GM21786 (cell line): ENCODE measurements around the gene WBP2NL.

ENCODE experiments used
- ATAC-seq: cut with Tn5 transposase; IDR thresholded peaks from one replicate; pipeline ENCODE4 v1.9.1; 2021; ENCODE audit not compliant: unreplicated experiment

The WBP2NL gene

DNA sequence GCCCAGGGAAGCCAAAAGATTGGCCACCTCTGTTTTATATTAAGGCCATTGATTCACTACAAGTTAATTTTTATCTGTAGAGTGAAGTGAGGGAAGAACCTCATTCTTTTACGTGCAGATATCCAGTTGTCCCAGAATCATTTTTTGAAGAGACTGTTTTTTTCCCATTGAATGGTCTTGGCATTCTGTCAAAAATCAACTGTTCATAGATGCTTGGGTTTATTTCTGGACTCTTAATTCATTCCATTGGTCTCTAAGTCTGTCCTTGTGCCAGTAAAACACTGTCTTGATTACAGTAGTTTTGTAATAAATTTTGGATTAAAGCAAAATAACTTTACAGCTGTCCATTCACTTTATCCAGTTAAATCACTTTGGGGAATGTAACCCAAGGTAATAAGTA lies 26.8 kb downstream of the WBP2NL start:
- ATAC-seq: no peak

DNA sequence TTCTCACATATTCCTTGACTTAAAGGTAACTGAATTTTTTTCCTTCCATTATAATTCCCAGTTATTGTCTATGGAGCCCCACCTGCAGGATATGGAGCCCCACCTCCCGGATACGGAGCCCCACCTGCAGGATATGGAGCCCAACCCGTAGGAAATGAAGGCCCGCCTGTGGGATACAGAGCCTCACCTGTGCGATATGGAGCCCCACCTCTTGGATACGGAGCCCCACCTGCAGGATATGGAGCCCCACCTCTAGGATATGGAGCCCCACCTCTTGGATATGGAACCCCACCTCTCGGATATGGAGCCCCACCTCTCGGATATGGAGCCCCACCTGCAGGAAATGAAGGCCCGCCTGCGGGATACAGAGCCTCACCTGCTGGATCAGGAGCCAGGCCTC lies 28.1 kb downstream of the WBP2NL start:
- no peak for ATAC-seq

GRCh38 chr22:42033263-42034181 lies 34.9 kb downstream of the WBP2NL start:
- no peak for ATAC-seq

DNA sequence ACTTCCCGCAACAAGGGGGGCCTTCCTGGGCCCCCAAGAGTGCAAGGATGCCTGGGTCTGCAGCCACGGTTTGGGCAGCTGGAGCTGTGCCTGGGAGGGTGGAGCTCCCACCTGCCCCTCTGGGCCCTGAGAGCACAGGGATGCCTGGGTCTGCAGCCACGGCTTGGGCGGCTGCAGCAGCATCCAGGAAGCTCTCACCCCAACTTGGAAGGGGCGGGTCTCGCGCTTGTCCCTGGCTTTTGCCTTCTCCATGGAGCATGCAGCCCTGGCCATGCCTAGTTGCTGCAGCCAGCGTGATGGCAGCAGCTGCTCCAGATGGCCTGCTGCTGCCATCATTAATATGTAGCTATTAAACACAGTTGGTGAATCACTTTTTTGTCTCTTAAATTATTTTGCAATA lies 36.7 kb downstream of the WBP2NL start:
- ATAC-seq: no peak

DNA sequence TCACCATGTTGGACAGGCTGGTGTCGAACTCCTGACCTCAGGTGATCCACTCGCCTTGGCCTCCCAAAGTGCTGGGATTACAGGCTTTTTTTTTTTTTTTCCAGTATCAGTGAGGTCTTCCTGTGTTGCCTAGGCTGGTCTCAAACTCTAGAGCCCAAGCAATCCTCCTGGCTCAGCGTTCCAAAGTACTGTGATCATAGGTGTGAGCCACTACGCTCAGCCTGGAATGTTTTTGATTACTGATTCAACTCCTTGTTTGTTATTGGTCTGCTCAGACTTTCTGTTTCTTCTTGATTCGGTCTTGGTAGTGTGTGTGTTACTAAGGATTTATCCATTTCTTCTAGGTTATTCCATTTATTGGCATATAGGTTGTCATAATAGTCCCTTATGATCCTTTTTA lies 40.7 kb downstream of the WBP2NL start:
- ATAC-seq: no peak

GRCh38 chr22:42041784-42042183 lies 43.2 kb downstream of the WBP2NL start:
- ATAC-seq: no peak

DNA sequence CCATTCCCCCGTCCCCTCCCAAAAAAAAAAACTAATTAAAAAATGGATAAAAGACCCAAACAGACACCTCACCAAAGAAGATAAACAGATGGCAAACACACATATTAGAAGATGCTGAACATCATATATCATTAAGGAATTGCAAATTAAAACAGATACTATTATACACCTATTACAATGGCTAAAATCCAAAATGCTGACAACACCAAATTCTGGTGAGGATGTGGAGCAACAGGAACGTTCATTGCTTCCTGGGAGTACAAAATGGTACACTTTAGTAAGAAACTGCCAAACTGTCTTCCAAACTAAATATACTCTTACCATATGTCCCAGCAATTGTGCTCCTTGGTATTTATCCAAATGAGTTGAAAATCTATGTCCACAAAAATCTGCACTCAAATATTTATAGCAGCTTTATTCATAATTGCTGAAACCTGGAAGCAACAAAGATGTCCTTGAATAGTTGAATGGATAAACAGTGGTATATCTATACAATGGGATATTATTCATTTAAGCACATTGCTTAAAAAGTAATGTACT lies 52.1 kb downstream of the WBP2NL start:
- no peak for ATAC-seq

DNA sequence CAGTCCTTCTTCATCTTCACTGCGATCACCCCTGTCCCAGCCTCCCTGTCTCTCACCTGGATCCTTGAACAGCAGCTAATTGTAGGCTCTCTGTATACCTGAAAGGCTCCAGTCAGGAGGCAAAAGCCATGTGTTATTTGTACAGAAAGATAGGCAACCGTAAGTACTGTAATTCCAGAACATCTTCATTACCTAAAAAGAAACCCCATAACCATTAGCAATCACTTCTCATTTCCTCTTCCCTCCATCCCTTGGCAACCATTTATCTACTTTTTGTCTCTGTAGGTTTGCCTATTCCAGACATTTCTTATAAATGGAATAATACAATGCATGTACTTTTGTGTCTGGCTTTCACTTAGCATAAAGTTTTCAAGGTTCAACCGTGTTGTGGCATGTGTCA lies 54.2 kb downstream of the WBP2NL start:
- no peak for ATAC-seq

- no peak for ATAC-seq
Observed at GRCh38 chr22:42056757-42057511, 58.3 kb downstream of the WBP2NL start.

GRCh38 chr22:42060489-42060888 lies 61.9 kb downstream of the WBP2NL start:
- ATAC-seq: no peak

GRCh38 chr22:42061041-42061440 lies 62.5 kb downstream of the WBP2NL start:
- ATAC-seq: no peak

- no peak for ATAC-seq
Observed at GRCh38 chr22:42062506-42063170, 64.0 kb downstream of the WBP2NL start.

DNA sequence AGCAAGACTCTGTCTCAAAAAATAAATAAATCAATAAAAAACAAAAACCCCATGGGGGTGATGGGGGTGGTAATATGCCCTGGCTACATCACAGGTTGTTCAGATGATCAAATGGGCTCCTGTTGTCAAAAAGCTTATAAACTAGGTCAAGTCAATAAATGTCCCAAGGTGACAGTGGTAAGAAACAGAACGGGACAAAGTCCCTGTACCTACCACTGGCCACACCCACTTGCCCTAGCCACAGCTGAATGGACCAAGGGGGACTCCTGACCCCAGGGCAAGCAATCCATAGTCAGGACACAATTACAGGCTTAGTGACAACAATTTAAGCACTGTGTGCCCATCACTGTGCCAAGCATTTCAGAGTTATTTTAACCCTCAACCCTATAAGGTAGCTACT lies 66.0 kb downstream of the WBP2NL start:
- no peak for ATAC-seq

DNA sequence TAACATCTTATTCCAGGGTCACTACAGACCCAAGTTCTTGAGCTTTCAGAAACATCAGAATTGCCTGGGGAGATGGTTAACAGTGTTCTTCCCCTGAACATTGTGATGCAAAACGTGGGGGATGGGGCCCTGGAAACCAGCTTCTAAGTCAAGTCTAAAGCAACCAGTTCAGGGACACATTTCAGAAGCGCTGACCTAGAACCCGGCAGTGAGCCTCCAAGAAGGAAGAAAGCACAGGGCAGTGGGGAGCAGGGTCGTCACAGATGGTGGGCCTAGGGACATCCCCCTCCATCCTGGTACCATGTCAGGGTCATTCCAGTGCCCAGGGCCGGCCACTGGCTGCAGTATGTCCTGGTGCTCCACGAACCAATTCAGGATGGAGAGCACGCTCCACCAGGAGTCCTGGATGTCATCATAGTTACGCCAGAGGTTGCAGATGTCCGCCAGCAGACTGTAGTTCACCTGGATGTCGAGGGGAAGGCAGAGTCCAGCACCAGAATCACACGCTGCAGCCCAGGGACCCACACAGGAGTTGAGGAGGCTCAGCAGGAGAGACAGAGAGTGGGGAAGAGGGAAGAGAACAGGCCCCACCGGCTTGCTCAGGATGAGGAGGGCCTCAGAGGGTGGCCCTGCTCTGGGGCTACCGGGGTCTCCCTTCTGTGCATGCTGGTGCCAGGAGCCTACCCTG lies 67.0 kb downstream of the WBP2NL start:
- ATAC-seq: no peak

DNA sequence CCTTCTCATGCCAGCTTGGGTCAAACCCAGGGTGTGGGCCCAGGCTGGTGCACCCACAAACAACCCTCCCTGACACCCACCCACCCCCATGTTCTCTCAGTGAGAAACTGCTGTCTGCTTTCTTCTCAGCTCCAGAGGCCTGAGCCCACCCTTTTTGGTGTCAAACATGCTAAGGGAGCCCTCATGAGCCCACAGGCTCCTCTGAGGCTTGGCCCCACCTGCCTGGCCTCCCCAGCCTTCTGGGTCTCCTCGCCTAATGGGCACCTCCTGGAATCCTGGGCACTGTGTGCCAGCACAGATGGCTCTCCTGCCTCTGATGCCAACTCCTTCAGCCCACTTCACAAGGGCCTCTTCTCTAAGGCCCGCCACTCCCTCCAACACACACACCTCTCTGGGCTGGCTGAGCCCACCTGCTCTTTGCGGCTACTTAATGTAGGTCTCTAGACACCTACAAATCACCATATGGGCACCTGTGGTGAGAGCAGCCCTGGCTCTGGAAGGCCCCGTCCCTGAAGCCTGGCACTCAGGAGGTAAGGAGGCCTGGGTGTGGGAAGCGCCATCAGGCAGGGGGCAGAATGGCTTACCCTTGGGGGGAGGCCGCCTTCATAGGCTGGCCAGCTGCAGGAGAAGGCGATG lies 67.7 kb downstream of the WBP2NL start:
- ATAC-seq: no peak

DNA sequence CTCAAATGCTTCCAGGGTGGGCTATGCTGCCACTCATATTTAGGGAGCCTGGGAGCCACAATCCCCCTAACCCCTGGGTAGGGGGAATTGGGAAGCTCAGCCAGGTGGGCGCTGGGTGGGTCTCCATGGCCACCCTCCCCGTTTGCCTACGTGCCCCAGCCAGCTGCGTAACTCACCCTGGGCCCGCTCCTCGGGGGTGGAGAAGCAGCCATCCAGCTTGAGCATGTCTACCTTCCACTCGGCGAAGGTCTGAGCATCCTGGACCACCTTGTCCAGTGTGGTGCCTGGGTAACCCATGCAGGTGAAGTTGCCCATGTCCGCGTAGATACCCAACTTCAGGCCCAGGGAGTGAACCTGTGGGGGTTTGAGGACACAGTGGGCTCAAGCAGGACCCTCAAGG lies 68.3 kb downstream of the WBP2NL start:
- no peak for ATAC-seq

GRCh38 chr22:42067671-42068251 lies 69.2 kb downstream of the WBP2NL start:
- ATAC-seq: no peak

DNA sequence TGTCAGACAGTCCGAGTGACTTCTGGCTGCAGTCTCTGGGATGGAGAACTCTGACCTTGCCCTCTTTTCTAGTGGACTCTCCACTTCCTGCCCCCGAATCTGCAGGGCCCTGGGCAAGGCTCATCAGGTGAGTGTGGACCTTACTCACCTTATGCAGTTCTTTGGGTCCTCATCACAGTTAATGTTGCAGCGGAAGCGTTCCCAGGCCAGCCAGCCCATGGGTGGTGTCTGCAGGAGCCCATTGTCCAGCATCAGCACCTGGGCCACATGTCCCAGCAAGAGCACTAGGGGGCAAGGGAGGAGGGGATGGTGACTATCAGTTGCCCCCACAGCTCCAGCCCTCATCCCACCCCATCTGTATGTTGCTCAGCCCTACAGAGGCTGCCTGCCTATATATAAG lies 69.7 kb downstream of the WBP2NL start:
- ATAC-seq: no peak

DNA sequence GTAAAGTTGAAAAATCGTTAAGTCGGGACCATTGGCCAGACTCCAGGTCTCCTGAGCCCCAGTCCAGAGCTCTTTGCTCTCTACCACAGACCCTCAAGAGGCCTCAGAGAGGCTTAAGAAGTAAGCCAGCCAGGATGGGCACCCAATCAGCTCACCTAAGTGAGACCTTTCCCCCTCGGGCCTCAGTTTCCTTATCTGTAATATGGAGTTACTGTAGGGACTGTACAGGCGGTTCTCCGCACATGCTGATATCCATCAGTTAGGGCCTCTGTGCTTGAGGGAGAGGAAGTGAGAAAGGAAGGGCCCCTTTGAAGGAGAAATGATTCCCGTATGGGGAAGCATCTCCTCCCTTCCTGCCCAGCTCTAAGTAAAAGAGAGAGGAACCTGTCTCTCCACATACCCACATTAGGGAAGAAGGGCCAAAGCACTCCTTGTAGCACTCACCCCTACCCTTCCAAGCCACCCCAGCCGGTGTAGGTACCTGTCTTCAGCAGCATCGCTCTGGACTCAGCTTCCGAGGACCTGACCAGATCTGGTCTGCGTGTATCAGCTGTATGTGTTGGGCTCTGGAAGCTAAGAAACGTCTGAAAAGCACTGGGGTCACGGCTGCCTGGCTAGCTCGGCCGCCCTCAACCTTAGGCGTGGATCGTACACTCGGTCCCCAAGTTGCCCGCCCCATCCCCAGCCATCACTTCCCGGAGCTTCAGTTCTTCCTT lies 71.4 kb downstream of the WBP2NL start:
- ATAC-seq: peak; percentile 16
